GM12873 (cell line): ENCODE data around the gene CEP85L.

Experiments
- CTCF ChIP-seq: IDR thresholded peaks from 2 replicates; pipeline ENCODE4 v1.5.1; 2012; ENCODE audit warnings: low read depth, mild to moderate bottlenecking, moderate library complexity, low read length, control low read depth; ENCODE audit not compliant: insufficient read depth; ENCODE audit errors: missing control alignments

The CEP85L gene

GRCh38 chr6:118467181-118467580 lies 184.2 kb downstream of the CEP85L start:
- no peak for TF ChIP-seq CTCF

- TF ChIP-seq CTCF = no peak
These were observed 186.8 kb downstream of the CEP85L start for GRCh38 chr6:118464620-118465019.

- TF ChIP-seq CTCF = no peak
These were observed 190.4 kb downstream of the CEP85L start for GRCh38 chr6:118460958-118461470.

- no peak for TF ChIP-seq CTCF
These were observed 194.4 kb downstream of the CEP85L start for GRCh38 chr6:118456982-118457381.

- TF ChIP-seq CTCF = no peak
These were observed 199.6 kb downstream of the CEP85L start for GRCh38 chr6:118451839-118452238.

GRCh38 chr6:118444796-118445195 lies 206.6 kb downstream of the CEP85L start:
- no peak for TF ChIP-seq CTCF

- no peak for TF ChIP-seq CTCF
These were observed 214.9 kb downstream of the CEP85L start for GRCh38 chr6:118436482-118436881.
